Tibial nerve (tissue), 4 donors: ENCODE data around the gene MUC2. TPM values are rescaled to one million over a fixed set of nuclear protein-coding genes. Genes with fewer than 3 reads are reported as not detected.
A peak's percentile ranks its signal among the peaks of the same experiment; 100 is the strongest.

ENCODE experiments used
- DNase-seq, 2 donors: peaks; one replicate each; pipeline ENCODE4 v3.0.0-alpha.2; 2019; ENCODE audit warnings: low spot score in 2 of 2
- H3K27ac ChIP-seq, 4 donors: fragments of 200-600 bp; sonication (generic) in 3 of 4; one replicate each; pipeline ENCODE4 v1.5.1; 2017 to 2019; ENCODE audit warnings: mild to moderate bottlenecking in 1 of 4
- H3K27me3 ChIP-seq, 2 donors: fragments of 200-600 bp; sonication (generic) in 1 of 2; one replicate each; pipeline versions ENCODE4 v1.5.1 to v1.6.0; 2017 to 2019
- H3K36me3 ChIP-seq, 3 donors: fragments of 200-600 bp; sonication (generic); one replicate each; pipeline ENCODE4 v1.5.1; 2018 to 2019
- H3K4me1 ChIP-seq, 4 donors: fragments of 200-600 bp; sonication (generic) in 3 of 4; one replicate each; pipeline ENCODE4 v1.5.1; 2017 to 2019
- H3K4me3 ChIP-seq, 4 donors: fragments of 200-600 bp; sonication (generic) in 3 of 4; one replicate each; pipeline ENCODE4 v1.5.1; 2017 to 2019; ENCODE audit warnings: mild to moderate bottlenecking in 1 of 4, moderate library complexity in 1 of 4
- H3K9me3 ChIP-seq, 4 donors: fragments of 200-600 bp; sonication (generic) in 3 of 4; one replicate each; pipeline ENCODE4 v1.5.1; 2017 to 2019
- EP300 ChIP-seq, 2 donors: sonication (generic); formaldehyde crosslinking; IDR thresholded peaks; one replicate each; pipeline ENCODE4 v1.6.1; 2017; ENCODE audit warnings: antibody characterized with exemption in 2 of 2, mild to moderate bottlenecking in 1 of 2
- POLR2A ChIP-seq, 2 donors: fragments of 450-650 bp; IDR thresholded peaks; one replicate each; pipeline ENCODE4 v1.6.1; 2017; ENCODE audit warnings: antibody characterized with exemption in 2 of 2, mild to moderate bottlenecking in 2 of 2, moderate library complexity in 2 of 2
- WGBS, 2 donors: methylation state at CpG; one replicate each; pipeline ENCODE4 v1.1.5; 2018; 5-methylcytosine and 5-hydroxymethylcytosine counted together
- total RNA-seq, 4 donors: library from RNA; depleted of rRNA; stranded (reverse); fragments of >200 nt; gene quantifications; one replicate each; pipeline ENCODE4 v1.1.0, GENCODE V29; 2016
- TF ChIP-seq, protein P1 (sequence below), 5 experiments: fragments of 200-600 bp in 3 of 5; fragments of 450-650 bp in 2 of 5; sonication (generic) in 3 of 5; IDR thresholded peaks; one replicate each; pipeline ENCODE4 v1.5.1; 2016 to 2019; ENCODE audit warnings: antibody characterized with exemption in 5 of 5, mild to moderate bottlenecking in 3 of 5, moderate library complexity in 2 of 5

MUC2 gene
- total RNA-seq, 4 donors from 2014 or later = not detected

DNA sequence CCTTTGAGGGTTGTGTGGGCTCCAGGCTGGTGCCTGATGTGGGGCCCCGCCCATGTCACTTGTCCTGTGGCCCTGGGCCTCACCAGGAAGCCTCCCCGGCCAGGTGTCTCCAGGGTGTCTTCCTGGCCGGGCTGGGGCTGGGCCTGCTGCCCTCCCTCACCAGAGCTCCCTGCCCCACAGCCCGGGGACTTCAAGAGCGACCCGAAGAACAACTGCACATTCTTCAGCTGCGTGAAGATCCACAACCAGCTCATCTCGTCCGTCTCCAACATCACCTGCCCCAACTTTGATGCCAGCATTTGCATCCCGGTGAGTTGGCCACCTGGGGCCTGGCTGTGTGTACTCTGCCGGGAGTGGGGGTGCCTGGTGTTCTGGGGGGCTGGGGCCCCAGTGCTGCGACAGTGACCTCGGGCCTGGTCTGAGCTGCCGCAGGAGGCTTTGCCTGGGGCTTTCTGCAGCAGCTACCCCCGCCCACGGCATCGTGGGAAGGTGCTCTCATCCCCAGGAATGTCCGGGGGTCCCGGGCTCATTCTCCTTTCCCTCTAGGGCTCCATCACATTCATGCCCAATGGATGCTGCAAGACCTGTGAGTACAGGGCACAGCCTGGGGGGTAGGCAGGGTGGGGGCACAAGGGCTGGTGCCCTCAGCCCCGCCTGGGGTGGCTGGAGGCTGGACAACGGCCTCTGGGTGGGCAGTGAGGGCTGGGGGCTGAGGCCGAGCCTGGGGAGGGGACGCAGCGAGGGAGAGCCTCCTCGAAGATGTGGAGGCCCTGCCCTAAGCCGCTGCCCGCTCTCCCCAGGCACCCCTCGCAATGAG lies 34.6 kb downstream of the MUC2 start:
- H3K27me3 ChIP-seq = peaks cover 0 to 28% of the 10 kb centered on the region in 2 donors
- no peak overlapping the region for H3K4me3 ChIP-seq
- 82 to 83% methylated on average over 23 to 26 of the region's 28 CpGs for WGBS, 2 donors
- no peaks in the 10 kb centered on the region for H3K36me3 ChIP-seq
- H3K9me3 ChIP-seq = no peaks in the 10 kb centered on the region
- no peak overlapping the region for H3K27ac ChIP-seq
- no peaks in the 10 kb centered on the region for H3K4me1 ChIP-seq
- TF ChIP-seq POLR2A (IDR thresholded peaks at IDR 0.05) = no peak
- TF ChIP-seq, protein P1, sequence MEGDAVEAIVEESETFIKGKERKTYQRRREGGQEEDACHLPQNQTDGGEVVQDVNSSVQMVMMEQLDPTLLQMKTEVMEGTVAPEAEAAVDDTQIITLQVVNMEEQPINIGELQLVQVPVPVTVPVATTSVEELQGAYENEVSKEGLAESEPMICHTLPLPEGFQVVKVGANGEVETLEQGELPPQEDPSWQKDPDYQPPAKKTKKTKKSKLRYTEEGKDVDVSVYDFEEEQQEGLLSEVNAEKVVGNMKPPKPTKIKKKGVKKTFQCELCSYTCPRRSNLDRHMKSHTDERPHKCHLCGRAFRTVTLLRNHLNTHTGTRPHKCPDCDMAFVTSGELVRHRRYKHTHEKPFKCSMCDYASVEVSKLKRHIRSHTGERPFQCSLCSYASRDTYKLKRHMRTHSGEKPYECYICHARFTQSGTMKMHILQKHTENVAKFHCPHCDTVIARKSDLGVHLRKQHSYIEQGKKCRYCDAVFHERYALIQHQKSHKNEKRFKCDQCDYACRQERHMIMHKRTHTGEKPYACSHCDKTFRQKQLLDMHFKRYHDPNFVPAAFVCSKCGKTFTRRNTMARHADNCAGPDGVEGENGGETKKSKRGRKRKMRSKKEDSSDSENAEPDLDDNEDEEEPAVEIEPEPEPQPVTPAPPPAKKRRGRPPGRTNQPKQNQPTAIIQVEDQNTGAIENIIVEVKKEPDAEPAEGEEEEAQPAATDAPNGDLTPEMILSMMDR (IDR thresholded peaks at IDR 0.05) = no peak
- TF ChIP-seq EP300 (IDR thresholded peaks at IDR 0.05) = no peak
- no peak for DNase-seq

DNA sequence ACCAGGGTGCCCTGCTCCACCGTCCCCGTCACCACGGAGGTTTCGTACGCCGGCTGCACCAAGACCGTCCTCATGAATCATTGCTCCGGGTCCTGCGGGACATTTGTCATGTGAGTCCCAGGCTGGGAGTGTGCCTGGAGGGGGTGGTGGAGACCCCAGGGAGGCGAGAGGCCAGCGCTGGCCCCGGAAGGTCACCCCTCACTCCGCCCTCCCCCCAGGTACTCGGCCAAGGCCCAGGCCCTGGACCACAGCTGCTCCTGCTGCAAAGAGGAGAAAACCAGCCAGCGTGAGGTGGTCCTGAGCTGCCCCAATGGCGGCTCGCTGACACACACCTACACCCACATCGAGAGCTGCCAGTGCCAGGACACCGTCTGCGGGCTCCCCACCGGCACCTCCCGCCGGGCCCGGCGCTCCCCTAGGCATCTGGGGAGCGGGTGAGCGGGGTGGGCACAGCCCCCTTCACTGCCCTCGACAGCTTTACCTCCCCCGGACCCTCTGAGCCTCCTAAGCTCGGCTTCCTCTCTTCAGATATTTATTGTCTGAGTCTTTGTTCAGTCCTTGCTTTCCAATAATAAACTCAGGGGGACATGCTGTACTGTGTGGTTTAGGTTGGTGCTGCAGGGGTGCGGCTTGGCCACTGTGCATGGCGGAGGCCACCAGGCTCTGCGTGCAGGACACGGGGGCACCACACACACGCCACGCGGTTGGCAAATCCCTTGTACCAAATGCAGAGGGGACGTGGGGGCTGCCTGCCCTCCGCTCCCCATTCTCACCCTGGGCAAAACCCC lies 35.4 kb downstream of the MUC2 start:
- H3K27me3 ChIP-seq = peaks cover 0 to 28% of the 10 kb centered on the region in 2 donors
- no peak for DNase-seq
- H3K4me3 ChIP-seq = no peak overlapping the region
- no peak overlapping the region for H3K27ac ChIP-seq
- H3K4me1 ChIP-seq = no peaks in the 10 kb centered on the region
- TF ChIP-seq POLR2A (IDR thresholded peaks at IDR 0.05) (no peak), EP300 (IDR thresholded peaks at IDR 0.05) (no peak)
- TF ChIP-seq, protein P1 (IDR thresholded peaks at IDR 0.05) = no peak
- no peaks in the 10 kb centered on the region for H3K9me3 ChIP-seq
- WGBS, 2 donors = 83 to 85% methylated on average over 22 to 32 of the region's 39 CpGs
- H3K36me3 ChIP-seq = no peaks in the 10 kb centered on the region

DNA sequence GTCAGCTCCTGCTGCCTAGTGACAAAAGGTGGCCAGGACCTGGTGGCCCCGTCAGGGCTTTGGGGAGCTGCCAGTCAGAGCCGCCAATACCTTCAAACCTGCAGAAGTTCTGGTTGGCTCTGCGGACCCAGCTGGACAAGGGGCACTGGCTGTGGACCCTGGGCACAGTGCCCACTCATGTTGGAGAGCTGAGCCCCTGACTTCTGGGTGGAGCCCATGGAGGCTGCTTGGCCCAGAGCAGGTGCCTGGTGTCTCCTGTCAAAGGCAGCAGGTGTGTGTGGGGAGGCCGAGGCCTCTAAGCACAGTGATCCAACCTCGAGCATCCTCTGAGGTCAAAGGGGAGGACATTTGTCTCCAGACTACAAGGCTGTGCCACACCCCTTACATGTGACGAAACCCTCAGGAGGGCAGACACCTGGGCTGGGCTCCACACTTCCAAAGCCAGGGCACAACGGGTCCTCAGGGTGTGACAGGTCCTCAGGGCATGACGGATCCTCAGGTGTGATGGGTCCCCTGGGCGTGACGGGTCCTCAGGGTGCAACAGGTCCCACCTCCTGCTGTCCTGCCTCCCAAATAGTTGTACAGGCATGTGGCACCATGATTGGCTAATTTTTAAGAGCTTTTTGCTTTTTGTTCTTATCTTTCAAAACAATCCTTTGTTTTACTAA lies 37.0 kb downstream of the MUC2 start:
- no peak overlapping the region for H3K4me3 ChIP-seq
- peaks cover 0 to 28% of the 10 kb centered on the region in 2 donors for H3K27me3 ChIP-seq
- no peak for TF ChIP-seq POLR2A (IDR thresholded peaks at IDR 0.05)
- no peak for TF ChIP-seq EP300 (IDR thresholded peaks at IDR 0.05)
- TF ChIP-seq, protein P1 (IDR thresholded peaks at IDR 0.05) = no peak
- no peak for DNase-seq
- no peaks in the 10 kb centered on the region for H3K4me1 ChIP-seq
- no peaks in the 10 kb centered on the region for H3K36me3 ChIP-seq
- no peaks in the 10 kb centered on the region for H3K9me3 ChIP-seq
- WGBS, 2 donors = 72 to 76% methylated on average over 8 to 9 of the region's 10 CpGs
- H3K27ac ChIP-seq = no peak overlapping the region

DNA sequence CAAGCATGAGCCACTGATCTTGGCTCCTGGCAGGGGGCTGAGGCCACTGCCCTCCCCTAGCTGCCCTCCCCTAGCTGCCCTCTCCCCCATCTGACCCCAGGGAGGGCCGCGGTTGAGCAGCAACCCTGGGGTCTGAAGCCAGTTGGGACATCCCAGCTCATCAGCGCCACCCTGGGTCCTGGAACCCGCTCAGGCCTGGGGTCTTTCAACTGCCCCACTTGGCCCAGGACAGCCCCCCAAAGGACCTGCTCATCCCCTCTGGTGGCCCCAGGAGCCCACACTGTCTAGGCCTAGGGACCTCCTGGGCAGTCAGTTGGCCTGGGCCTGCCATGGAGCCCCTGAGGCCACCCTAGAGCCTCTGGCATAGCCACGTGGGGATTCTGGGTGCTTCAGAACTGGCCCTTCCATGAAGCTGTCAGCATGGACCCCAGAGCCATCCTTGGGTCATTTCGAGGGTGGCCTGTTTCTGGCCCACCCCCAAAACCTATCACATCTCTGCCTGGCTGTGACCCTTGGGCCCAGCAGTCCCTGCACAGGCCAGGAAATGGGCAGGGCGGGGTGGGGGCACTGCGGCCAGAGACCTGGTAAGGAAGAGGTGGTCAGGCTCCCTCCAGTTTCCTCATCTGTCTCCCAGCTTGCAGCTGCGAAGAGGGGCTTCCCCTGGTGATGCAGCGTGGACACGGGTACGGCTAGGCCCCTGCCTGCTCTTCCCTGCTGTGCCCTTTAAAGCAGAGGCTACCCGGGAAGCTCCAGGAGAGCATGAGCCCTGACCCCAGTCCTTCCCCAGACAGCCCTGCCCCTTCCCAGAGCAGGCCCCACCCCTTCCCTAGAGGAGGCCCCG lies 37.9 kb downstream of the MUC2 start:
- Histone ChIP-seq H3K4me3 (no peak overlapping the region), H3K27me3 (peaks cover 0 to 20% of the 10 kb centered on the region in 2 donors), H3K36me3 (no peaks in the 10 kb centered on the region), H3K27ac (no peak overlapping the region), H3K4me1 (no peaks in the 10 kb centered on the region), H3K9me3 (no peaks in the 10 kb centered on the region)
- TF ChIP-seq EP300 (IDR thresholded peaks at IDR 0.05) (no peak), POLR2A (IDR thresholded peaks at IDR 0.05) (no peak)
- TF ChIP-seq, protein P1 (IDR thresholded peaks at IDR 0.05) = no peak
- 91 to 92% methylated on average over 12 to 14 of the region's 14 CpGs for WGBS, 2 donors
- peak in 1 of 2 donors; percentile 4 for DNase-seq
